Measurements from ENCODE around the gene KRT15.

Gene KRT15

DNA sequence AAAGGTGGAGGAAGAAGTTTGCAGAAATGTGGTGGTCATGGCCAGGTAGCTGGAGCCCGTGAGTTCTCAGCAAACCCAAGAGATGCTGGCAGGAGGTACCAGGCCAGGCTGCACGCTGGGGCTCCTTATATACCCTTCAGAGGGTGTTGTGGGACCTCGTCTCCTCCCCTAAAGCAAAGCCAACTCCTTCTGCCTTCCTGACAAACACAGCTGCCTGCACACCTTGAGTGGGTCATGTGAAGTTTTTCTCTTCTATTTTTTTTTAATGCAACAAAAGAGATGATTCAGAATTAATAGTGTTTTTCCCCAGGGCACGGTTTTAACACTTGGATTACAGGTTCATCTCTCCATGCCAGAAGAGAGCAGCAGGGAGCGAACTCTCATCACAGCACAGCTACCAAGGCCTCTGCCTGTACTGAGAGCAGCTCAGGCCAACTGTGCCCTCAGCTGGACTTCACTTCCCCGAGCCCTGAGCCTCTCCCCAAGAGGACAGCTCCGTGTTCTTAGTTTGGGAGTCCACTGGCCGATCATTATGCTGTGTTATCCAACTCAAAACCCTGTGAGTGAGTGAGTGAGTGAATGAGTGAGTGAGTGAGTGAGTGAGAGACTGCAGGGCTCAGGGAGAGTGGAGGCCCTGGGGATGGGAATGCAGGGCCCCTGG, at the start of gene KRT15:
Gene KRT15, minus strand, starts transcription at position 102 of the 661 bp plus-strand sequence. Its CDS starts 63 bp downstream, at position 39.
- no peak for DNase-seq (ENCODE audit: low read depth, low spot score)

DNA sequence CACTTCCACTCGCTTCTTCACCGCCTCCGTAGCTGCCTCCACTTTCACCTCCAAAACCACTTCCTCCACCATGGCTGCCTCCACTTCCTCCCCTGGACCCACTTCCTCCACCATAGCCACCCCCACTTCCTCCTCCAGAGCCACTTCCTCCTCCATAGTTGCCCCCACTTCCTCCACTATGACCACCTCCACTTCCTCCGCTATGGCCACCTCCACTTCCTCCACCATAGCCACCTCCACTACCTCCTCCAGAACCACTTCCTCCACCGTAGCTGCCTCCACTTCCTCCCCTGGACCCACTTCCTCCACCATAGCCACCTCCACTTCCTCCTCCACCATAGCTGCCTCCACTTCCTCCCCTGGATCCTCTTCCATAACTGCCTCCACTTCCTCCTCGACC, 48.6 kb upstream of the KRT15 start:
- DNase-seq (ENCODE audit: low read depth, low spot score), result no peak

DNA sequence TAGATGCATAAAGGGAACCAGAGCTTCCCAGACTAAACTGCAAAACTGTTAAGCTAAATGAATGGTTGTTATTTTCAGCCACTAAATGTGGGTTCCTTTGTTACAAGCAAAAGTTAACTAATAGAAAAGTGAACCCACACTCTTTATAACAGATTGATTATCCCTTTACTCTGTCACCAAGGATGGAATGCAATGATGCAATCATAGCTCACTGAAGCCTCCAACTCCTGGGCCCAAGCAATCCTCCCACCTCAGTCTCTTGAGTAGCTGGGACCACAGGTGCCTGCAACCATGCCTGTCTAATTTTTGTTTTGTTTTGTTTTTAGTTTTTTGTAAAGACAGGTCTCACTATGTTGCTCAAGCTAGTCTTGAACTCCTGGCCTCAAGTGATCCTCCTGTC, 46.6 kb upstream of the KRT15 start:
- no peak for DNase-seq (ENCODE audit: low read depth, low spot score)

DNA sequence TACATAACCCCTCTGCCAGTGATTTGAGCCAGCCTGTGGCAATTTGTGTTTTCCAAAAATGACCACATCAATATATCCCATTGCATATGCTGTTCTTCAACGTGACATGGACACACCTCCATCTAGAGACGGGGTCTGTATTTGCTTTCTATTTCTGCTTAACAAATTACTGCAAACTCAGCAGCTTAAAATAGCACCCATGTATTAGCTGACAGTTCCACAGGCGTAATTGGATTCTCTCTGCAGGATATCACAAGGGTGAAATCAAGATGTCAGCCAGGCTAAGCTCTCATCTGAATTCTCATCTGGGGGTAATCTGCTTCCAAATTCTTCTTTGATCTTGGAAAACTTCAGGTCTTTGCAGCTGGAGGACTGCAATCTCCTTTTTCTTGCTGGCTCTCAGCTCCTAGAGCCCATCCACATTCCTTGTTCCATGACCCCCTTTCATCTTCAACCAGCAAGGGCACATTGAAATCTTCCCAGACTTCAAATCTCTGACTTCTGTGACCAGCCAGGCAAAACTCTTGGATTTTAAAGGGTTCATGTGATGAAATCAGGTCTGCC, 45.0 kb upstream of the KRT15 start:
- DNase-seq (ENCODE audit: low read depth, low spot score), result no peak

DNA sequence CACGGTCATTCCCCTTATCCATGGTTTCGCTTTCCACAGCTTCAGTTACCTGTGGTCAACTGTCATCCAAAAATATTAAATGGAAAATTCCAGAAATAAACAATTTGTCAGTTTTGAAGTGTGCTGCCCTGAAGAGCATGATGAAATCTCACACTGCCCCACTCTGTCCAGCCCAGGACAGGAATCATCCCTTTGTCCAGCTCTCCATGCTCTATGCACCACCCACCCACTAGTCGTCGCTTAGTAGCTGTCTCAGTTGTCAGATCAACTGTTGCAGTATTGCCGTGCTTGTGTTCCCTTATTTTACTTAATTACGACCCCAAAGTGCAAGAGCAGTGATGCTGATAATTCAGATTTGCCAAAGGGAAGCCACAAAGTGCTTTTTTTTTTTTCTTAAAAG, 42.9 kb upstream of the KRT15 start:
- no peak for DNase-seq (ENCODE audit: low read depth, low spot score)

DNA sequence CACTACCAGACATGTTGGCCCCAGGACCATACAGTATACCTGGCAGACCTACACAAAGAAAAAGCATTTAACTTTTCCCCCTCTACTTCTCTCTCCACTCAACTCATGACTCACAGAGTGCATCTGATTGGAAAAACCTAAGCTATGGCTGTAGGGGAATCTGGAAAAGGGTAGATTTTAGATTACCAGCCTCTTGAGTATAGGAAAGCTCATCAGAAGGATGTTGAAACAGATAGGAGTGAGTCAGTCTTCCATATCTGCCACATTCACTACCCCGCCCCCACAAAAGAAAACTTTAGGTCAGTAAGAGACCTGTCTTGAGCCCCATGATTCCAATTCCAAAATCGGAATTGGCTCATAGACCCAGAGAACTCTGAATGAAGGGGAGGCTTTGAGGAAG, 40.9 kb upstream of the KRT15 start:
- DNase-seq (ENCODE audit: low read depth, low spot score), result no peak

DNA sequence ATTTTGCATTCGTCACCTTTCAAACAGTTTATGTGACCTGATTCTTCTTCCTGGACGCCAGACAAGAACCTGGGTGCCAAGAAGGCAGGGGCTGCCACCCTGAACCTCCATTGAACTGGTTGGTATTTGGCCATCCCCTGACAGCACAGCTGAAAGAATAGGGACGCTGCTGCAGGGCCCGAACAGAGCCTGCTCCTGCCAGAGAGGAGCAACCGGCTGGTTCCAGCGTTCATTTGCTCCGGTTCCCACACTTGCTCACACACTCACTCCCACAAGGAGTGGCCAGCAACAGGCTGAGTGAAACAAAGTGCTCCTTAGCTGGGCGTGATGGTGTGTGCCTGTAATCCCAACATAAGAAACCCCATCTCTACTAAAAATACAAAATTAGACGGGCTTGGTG, 38.2 kb upstream of the KRT15 start:
- DNase-seq (ENCODE audit: low read depth, low spot score), result no peak

DNA sequence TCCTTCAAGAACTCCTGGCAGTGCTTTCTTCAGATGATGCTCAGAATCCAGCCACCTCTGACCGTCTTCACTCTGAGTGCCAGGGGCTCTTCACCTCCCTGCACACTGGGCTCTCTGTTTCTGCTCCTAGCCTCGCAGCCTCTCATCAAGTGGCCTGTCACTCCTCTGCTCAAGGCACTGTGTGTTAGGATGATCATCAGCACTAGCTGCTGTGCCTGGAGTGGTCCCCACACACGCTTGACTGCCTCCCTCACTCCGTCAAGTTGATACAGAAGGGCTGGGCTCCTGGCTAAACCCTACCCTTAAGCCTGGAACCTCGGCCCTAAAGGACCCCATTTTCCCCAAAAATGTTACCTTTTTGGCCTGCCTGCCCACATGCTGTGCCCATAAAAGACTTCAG, 37.6 kb upstream of the KRT15 start:
- DNase-seq (ENCODE audit: low read depth, low spot score), result no peak

DNA sequence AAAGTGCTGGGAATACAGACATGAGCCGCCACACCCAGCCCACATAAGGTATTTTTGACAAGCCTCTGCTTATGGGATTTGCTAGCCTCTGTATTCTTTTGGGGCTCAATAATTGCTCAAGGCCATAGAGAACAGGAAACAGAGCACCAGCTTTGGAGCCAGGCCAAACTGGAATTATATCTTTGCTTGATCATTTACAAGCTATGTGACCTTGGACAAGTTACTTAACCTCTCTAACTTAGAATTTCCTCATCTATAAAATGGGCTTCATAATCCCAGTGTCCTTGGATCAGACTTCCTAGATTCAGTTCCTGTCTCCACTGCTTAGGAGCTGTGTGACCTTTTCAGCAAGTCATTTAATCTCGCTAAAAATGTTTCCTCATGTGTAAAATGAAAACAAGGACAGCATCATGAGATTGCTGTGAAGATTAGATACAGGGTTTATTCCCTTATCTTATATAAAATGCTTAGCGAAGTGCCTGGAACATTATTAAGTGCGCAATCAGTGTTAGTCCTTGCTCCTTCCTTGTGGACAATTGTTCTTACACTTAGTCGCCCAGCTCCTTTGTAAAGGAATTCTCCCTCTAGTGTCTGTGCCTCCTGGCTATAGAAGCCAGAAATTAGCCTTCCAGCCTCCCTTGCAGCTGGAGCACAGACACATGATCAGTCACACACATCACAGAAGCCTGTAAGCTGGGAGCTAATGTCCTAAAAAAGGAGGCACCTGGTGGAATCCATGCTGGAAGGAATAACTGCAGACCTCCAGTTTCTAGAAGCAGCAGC, 36.6 kb upstream of the KRT15 start:
- no peak for DNase-seq (ENCODE audit: low read depth, low spot score)

DNA sequence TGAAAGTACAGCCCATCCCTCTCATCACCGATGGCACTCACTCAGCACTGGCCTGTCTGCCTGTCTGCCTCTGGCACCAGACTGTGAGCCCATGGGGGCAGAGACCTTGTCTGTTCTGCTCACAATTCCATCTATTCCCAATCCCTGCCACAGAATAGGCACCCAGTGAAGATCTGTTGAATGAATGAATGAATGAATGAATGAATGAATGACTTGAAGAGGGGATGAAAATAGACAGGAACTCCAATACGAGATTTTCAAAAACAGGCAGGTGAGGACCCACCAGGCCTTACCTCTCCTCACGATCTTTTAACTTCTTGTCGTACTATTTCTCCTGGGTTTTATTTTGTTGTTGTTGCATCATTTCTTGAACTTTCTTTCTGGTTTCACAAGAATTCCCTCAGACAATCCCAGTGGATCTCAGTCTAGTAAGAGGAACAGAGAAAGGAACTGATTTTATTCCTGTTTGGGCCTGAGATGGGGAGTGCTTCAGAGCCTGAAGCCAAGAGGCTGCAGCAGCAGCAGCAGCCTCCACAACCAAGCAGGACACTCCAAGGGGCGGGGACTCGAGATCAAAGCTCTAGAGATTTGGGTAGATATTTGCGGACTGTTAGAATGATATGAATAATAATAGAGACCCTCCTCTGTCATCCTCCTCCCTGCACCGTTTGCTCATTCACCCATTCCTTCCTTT, 35.4 kb upstream of the KRT15 start:
- no peak for DNase-seq (ENCODE audit: low read depth, low spot score)

DNA sequence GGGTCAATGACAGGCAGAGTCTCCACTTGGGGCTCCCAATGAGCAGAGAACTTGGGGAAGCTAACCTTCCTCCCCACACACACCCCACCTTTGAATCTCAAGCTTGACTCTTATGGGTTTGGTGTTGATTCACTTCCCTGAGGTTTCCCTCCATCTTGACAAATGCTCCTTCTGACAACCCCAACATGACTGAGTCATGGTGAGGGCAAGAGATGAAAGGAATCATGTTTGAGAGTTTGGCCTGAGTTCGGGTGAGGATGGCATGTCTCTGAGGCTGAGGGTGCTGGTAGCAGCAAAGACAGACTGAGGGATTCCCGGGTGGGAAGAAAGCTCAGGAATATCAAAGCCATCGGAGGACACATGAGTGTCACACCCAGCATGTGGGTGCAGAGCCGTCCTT, 34.5 kb upstream of the KRT15 start:
- no peak for DNase-seq (ENCODE audit: low read depth, low spot score)

DNA sequence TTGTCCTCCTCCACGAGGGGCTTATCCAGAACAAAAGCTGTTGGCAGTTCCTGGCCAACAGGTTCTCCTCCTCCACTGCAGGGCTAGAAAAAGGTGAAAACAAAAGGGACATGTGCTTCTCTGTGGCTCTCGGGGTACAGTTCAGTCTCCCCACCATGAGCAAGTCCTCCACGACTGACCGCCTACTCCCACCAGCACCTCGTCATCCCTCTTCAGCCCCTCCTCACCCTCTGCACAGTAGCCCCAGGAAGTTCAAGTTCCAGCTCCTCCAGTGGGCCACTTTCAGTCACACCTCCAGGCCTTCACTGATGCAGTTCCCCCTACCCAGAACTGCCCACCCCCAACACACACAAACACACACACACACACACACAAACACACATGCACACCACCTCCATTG, 33.8 kb upstream of the KRT15 start:
- DNase-seq (ENCODE audit: low read depth, low spot score), result no peak

DNA sequence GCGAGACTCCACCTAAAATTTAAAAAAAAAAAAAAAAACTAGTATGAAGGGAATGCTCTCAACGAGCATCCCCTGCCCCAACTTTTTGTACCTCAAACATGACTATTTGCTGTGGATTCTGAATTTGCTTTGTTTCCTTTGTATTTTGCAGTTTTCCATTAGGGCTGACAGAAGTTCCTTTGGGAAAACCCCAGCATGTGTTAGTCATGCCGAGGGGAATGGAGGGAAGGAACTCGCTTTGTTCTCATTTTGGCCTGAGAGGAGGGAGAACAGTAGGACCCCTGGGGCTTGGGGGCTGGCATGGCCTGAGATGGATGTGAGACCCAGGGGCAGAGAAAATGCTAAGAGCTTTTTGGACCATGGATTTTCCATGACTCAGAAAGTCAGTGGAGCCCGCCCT, 32.7 kb upstream of the KRT15 start:
- no peak for DNase-seq (ENCODE audit: low read depth, low spot score)

DNA sequence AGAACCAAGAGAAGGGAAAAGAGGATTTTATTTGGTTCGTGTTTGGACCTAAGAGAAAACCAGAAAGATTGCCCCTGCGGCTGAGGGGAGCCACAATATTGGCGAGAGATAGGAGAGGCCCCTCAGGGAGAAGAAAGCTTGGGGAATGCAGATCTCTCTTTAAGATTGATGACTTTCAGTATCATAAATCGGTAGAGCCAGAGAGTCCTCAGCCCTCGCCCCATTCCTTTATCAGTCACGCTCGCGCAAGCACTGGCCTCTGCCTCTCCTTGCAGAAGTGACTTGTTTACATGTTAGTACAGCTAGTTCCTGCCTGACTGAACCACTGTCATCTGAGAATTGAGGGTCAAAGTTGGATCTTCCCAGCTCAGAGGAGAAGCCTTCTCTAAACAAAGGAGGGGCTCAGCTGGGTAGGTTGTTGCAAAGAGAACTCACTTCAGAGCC, 30.9 kb upstream of the KRT15 start:
- no peak for DNase-seq (ENCODE audit: low read depth, low spot score)

DNA sequence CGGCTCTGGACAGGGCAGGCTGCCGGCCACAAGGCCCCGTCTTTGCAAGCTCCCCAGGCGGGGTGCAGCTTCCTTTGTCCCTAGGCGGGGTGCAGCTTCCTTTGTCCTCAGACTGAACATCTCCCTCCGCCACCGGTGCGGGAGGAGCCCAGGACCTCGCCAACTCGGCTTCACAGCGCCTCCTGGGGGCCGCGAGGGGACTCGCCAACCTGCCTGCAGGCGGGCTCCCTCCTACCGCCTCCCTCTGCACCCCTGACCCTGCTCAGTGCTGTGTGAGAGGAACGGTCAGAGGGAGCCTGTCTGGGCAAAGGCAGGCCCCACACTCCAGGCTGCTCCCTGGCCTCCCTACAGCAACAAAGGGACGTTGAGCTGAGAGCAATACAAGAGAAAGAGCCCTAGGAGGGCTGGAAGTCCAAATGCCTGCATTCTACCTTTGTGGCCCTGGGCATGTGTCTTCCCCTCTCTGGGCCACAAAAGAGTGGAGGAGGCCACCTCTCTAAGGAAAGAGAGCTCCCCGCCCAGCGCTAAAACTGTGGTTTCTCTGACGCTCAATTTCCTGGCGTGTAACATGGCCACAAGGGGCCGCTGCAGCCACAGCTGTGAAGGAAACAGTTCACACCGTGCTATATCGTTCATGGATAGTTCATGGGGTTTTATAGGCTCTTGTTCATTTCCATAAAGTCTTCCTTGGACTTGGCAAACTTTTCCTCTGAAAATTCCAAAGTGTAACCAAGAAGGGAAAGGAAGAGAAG, 30.3 kb upstream of the KRT15 start:
- peak; percentile 82 for DNase-seq (ENCODE audit: low read depth, low spot score)

DNA sequence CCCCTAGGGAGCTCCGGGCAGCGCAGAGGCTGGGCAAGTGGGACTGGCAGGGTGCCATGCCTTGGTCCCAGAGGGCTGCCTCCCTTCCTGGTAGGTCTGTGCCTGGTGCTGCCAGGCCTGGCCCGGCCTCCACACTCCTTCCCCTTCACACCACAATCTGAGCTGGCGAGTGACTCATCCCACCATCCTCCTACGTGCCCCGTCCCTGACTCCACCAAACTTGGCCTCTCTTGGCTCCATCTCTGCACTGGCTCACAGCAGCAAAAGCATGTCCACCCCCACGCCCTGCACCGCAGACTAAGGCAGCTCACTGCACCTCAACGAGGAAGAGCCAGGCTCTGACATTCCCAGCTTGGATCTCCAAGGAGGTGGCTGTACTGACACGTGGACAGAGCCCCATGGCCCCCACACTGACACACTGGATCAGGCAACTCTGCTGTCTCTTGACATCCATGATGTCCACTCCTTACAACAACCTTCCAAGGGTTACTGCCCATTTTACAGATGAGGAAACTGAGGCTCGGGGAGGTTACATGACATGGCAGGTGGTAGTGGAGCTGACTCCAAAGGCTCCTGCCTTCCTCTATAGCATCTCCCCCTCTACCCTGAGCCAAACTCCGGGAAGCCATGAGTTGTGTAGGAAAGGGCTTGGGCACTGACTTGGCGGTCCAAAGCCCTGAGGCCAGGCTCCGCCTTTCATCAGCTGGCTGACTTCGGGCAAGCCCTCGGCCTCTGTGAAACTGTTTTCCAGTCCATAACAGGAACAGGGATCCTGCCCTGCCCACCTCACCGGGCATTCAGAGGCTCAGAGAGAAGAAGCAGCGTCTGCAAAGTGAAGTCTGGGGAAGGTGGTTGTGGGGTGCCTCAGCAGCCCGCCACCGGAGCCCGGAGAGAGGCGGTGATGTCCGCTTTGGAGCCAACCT, 29.5 kb upstream of the KRT15 start:
- DNase-seq (ENCODE audit: low read depth, low spot score), result peak; percentile 82

DNA sequence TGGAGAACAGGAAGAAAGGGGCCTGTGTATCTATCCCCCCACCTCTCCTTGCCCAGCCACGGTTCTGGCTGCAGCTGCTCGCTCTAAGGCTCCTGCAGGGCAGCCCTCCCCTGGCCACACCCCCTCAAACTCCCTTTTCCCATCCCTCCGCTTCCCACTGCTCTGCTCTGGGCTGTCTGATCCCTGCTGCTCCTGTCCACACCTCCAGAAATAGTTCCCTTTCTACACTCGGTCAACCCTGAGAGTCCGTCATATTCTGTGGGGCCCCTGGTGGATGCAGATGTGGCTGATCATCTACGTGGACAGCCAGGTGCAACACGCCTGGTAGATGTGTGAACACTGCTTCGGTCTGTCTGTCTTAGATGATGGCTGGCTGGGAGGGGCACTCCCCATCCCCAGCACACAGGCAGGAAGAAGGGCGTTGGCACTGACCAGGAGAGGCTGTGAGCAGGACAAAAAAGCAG, 28.7 kb upstream of the KRT15 start:
- DNase-seq (ENCODE audit: low read depth, low spot score), result no peak

DNA sequence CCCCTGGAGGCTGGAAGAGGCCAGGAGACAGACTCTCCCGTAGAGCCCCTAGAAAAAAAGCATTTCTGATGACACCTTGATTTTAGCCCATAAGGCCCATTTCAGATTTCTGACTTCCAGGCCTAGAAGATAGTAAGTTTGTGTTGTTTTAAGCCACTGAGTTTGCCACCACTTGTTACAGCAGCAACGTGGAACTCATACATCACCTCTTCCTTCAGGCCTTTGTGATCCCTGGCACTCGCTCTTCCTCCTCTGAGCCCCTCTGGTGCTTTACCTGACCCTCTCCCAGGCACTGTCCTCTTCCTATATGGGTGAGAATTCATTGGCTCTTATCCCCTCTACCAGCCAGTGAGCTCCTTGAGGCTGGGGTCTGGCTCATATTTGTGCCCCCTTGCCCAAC, 28.1 kb upstream of the KRT15 start:
- no peak for DNase-seq (ENCODE audit: low read depth, low spot score)

DNA sequence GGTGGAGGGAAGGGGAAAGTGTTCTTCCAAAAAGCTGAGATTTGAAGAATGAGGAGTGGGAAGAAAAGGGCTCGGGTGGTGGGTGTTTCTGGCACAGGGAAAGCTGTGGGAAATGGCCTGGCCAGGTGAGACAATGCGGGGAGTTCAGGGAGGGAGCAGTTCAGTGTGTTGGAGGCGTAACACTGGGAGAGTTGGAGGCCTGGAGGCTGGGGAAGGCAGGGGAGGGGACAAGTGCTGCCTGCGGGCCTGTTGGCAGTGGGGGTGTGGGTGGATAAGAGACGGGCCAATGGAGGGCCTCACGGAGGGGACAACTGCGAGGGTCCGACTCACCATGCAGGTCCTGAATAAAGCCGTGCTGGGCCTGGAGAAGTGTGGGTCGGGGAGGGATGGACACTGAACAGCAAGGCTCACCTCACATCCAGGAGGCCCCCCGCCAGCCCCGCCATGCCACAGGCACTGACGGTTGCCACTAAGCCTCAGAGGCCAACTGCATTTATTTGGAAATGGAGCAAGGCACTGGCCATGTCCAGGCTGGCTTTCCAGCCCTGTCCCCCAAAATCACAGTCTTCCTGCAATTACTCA, 27.2 kb upstream of the KRT15 start:
- DNase-seq (ENCODE audit: low read depth, low spot score), result no peak

DNA sequence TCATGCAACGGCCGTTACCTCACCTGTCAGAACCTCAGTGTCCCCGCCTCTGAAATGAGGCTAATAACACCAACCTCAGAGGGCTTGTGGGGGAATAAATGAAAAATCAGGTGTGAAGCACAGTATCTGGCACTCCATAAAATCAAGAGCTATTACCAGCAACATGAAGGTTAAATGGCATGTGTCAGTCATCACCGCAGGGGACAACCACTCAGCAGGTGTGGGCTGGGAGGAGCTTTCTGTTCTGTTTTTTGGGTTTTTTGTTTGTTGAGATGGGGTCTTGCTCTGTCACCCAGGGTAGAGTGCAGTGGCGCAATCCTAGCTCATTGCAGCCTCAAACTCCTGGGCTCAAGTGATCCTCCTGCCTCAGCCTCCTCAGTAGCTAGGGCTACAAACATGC, 26.2 kb upstream of the KRT15 start:
- DNase-seq (ENCODE audit: low read depth, low spot score), result no peak

Measured in brain pericyte (primary cell).